ENCODE results near the gene SKIC8.
"Not testable (repeated sequence)": the region's sequence is repeated elsewhere in the genome, so short reads cannot be mapped to it uniquely, and the experiment has no call there.

The SKIC8 gene

GRCh38 chr15:78263907-78264303, 35.5 kb downstream of the SKIC8 start:
- Histone ChIP-seq H3K9ac (ENCODE audit: low read length) (no peak overlapping the region), H3K27me3 (ENCODE audit: control insufficient read depth in 1 of 2, insufficient read depth in 2 of 2, low read length in 2 of 2) (no peaks in the 10 kb centered on the region)

GRCh38 chr15:78263351-78263781, 36.0 kb downstream of the SKIC8 start:
- H3K27ac ChIP-seq (ENCODE audit: low read depth, low read length): no peak overlapping the region
- no peaks in the 10 kb centered on the region for H3K27me3 ChIP-seq (ENCODE audit: control insufficient read depth in 1 of 2, insufficient read depth in 2 of 2, low read length in 2 of 2)
- H3K4me1 ChIP-seq (ENCODE audit: insufficient read depth, low read length): peaks cover 19% of the 10 kb centered on the region
- H3K9me3 ChIP-seq (ENCODE audit: low read length): no peaks in the 10 kb centered on the region
- H3K9ac ChIP-seq (ENCODE audit: low read length): no peak overlapping the region
- H3K36me3 ChIP-seq (ENCODE audit: insufficient read depth, low read length): no peaks in the 10 kb centered on the region
- no peak overlapping the region for H3K4me3 ChIP-seq (ENCODE audit: low read depth in 1 of 2, low read length in 2 of 2)

More at GRCh38 chr15:78263907-78264303, 35.5 kb downstream of the SKIC8 start:
- H3K36me3 ChIP-seq (ENCODE audit: insufficient read depth, low read length): no peaks in the 10 kb centered on the region
- H3K27ac ChIP-seq (ENCODE audit: low read depth, low read length): peak overlapping the region; percentile 48
- peaks cover 19% of the 10 kb centered on the region for H3K4me1 ChIP-seq (ENCODE audit: insufficient read depth, low read length)
- H3K9me3 ChIP-seq (ENCODE audit: low read length): no peaks in the 10 kb centered on the region
- no peak overlapping the region for H3K4me3 ChIP-seq (ENCODE audit: low read depth in 1 of 2, low read length in 2 of 2)

- Histone ChIP-seq H3K9me3 (ENCODE audit: low read length) (no peaks in the 10 kb centered on the region), H3K4me1 (ENCODE audit: insufficient read depth, low read length) (peaks cover 10% of the 10 kb centered on the region), H3K27me3 (ENCODE audit: control insufficient read depth in 1 of 2, insufficient read depth in 2 of 2, low read length in 2 of 2) (no peaks in the 10 kb centered on the region), H3K27ac (ENCODE audit: low read depth, low read length) (no peak overlapping the region), H3K36me3 (ENCODE audit: insufficient read depth, low read length) (no peaks in the 10 kb centered on the region), H3K4me3 (ENCODE audit: low read depth in 1 of 2, low read length in 2 of 2) (no peak overlapping the region), H3K9ac (ENCODE audit: low read length) (no peak overlapping the region)
Measured at GRCh38 chr15:78261062-78261461, 38.3 kb downstream of the SKIC8 start.

GRCh38 chr15:78260489-78260888, 38.9 kb downstream of the SKIC8 start:
- H3K9ac ChIP-seq (ENCODE audit: low read length): no peak overlapping the region
- H3K27ac ChIP-seq (ENCODE audit: low read depth, low read length): no peak overlapping the region

GRCh38 chr15:78259232-78259631, 40.2 kb downstream of the SKIC8 start:
- Histone ChIP-seq H3K9me3 (ENCODE audit: low read length) (no peaks in the 10 kb centered on the region), H3K9ac (ENCODE audit: low read length) (no peak overlapping the region), H3K27me3 (ENCODE audit: control insufficient read depth in 1 of 2, insufficient read depth in 2 of 2, low read length in 2 of 2) (no peaks in the 10 kb centered on the region)

More at GRCh38 chr15:78260489-78260888, 38.9 kb downstream of the SKIC8 start:
- Histone ChIP-seq H3K4me1 (ENCODE audit: insufficient read depth, low read length) (peaks cover 5% of the 10 kb centered on the region), H3K27me3 (ENCODE audit: control insufficient read depth in 1 of 2, insufficient read depth in 2 of 2, low read length in 2 of 2) (no peaks in the 10 kb centered on the region), H3K4me3 (ENCODE audit: low read depth in 1 of 2, low read length in 2 of 2) (no peak overlapping the region), H3K9me3 (ENCODE audit: low read length) (no peaks in the 10 kb centered on the region), H3K36me3 (ENCODE audit: insufficient read depth, low read length) (no peaks in the 10 kb centered on the region)

GRCh38 chr15:78257681-78258080, 41.7 kb downstream of the SKIC8 start:
- H3K36me3 ChIP-seq (ENCODE audit: insufficient read depth, low read length): no peaks in the 10 kb centered on the region
- H3K9me3 ChIP-seq (ENCODE audit: low read length): no peaks in the 10 kb centered on the region
- H3K4me3 ChIP-seq (ENCODE audit: low read depth in 1 of 2, low read length in 2 of 2): no peak overlapping the region
- no peaks in the 10 kb centered on the region for H3K4me1 ChIP-seq (ENCODE audit: insufficient read depth, low read length)
- H3K27me3 ChIP-seq (ENCODE audit: control insufficient read depth in 1 of 2, insufficient read depth in 2 of 2, low read length in 2 of 2): no peaks in the 10 kb centered on the region
- H3K9ac ChIP-seq (ENCODE audit: low read length): no peak overlapping the region
- H3K27ac ChIP-seq (ENCODE audit: low read depth, low read length): no peak overlapping the region

More at GRCh38 chr15:78259232-78259631, 40.2 kb downstream of the SKIC8 start:
- no peak overlapping the region for H3K27ac ChIP-seq (ENCODE audit: low read depth, low read length)
- H3K4me1 ChIP-seq (ENCODE audit: insufficient read depth, low read length): no peaks in the 10 kb centered on the region
- no peak overlapping the region for H3K4me3 ChIP-seq (ENCODE audit: low read depth in 1 of 2, low read length in 2 of 2)
- H3K36me3 ChIP-seq (ENCODE audit: insufficient read depth, low read length): no peaks in the 10 kb centered on the region

- Histone ChIP-seq H3K4me1 (ENCODE audit: insufficient read depth, low read length) (no peaks in the 10 kb centered on the region), H3K27ac (ENCODE audit: low read depth, low read length) (no peak overlapping the region), H3K9ac (ENCODE audit: low read length) (no peak overlapping the region), H3K27me3 (ENCODE audit: control insufficient read depth in 1 of 2, insufficient read depth in 2 of 2, low read length in 2 of 2) (no peaks in the 10 kb centered on the region), H3K36me3 (ENCODE audit: insufficient read depth, low read length) (no peaks in the 10 kb centered on the region), H3K4me3 (ENCODE audit: low read depth in 1 of 2, low read length in 2 of 2) (no peak overlapping the region), H3K9me3 (ENCODE audit: low read length) (no peaks in the 10 kb centered on the region)
Measured at GRCh38 chr15:78256044-78256437, 43.4 kb downstream of the SKIC8 start.

GRCh38 chr15:78255421-78256043, 43.9 kb downstream of the SKIC8 start:
- H3K4me1 ChIP-seq (ENCODE audit: insufficient read depth, low read length): no peaks in the 10 kb centered on the region
- no peak overlapping the region for H3K4me3 ChIP-seq (ENCODE audit: low read depth in 1 of 2, low read length in 2 of 2)
- H3K27ac ChIP-seq (ENCODE audit: low read depth, low read length): no peak overlapping the region
- no peaks in the 10 kb centered on the region for H3K36me3 ChIP-seq (ENCODE audit: insufficient read depth, low read length)
- no peaks in the 10 kb centered on the region for H3K27me3 ChIP-seq (ENCODE audit: control insufficient read depth in 1 of 2, insufficient read depth in 2 of 2, low read length in 2 of 2)
- H3K9ac ChIP-seq (ENCODE audit: low read length): no peak overlapping the region
- no peaks in the 10 kb centered on the region for H3K9me3 ChIP-seq (ENCODE audit: low read length)

- H3K27me3 ChIP-seq (ENCODE audit: control insufficient read depth in 1 of 2, insufficient read depth in 2 of 2, low read length in 2 of 2): no peaks in the 10 kb centered on the region
- H3K36me3 ChIP-seq (ENCODE audit: insufficient read depth, low read length): no peaks in the 10 kb centered on the region
- H3K4me1 ChIP-seq (ENCODE audit: insufficient read depth, low read length): no peaks in the 10 kb centered on the region
Measured at GRCh38 chr15:78251136-78251535, 48.3 kb downstream of the SKIC8 start.

GRCh38 chr15:78249131-78249530, 50.3 kb downstream of the SKIC8 start:
- Histone ChIP-seq H3K9me3 (ENCODE audit: low read length) (no peaks in the 10 kb centered on the region), H3K9ac (ENCODE audit: low read length) (no peak overlapping the region), H3K4me1 (ENCODE audit: insufficient read depth, low read length) (no peaks in the 10 kb centered on the region), H3K27me3 (ENCODE audit: control insufficient read depth in 1 of 2, insufficient read depth in 2 of 2, low read length in 2 of 2) (no peaks in the 10 kb centered on the region), H3K27ac (ENCODE audit: low read depth, low read length) (no peak overlapping the region), H3K4me3 (ENCODE audit: low read depth in 1 of 2, low read length in 2 of 2) (no peak overlapping the region), H3K36me3 (ENCODE audit: insufficient read depth, low read length) (no peaks in the 10 kb centered on the region)

More at GRCh38 chr15:78251136-78251535, 48.3 kb downstream of the SKIC8 start:
- no peak overlapping the region for H3K9ac ChIP-seq (ENCODE audit: low read length)
- no peaks in the 10 kb centered on the region for H3K9me3 ChIP-seq (ENCODE audit: low read length)
- no peak overlapping the region for H3K4me3 ChIP-seq (ENCODE audit: low read depth in 1 of 2, low read length in 2 of 2)
- H3K27ac ChIP-seq (ENCODE audit: low read depth, low read length): no peak overlapping the region

- Histone ChIP-seq H3K4me1 (ENCODE audit: insufficient read depth, low read length) (peaks cover 8% of the 10 kb centered on the region), H3K36me3 (ENCODE audit: insufficient read depth, low read length) (no peaks in the 10 kb centered on the region), H3K9ac (ENCODE audit: low read length) (no peak overlapping the region), H3K27me3 (ENCODE audit: control insufficient read depth in 1 of 2, insufficient read depth in 2 of 2, low read length in 2 of 2) (no peaks in the 10 kb centered on the region), H3K9me3 (ENCODE audit: low read length) (no peaks in the 10 kb centered on the region), H3K27ac (ENCODE audit: low read depth, low read length) (no peak overlapping the region), H3K4me3 (ENCODE audit: low read depth in 1 of 2, low read length in 2 of 2) (no peak overlapping the region)
Measured at GRCh38 chr15:78247911-78248310, 51.5 kb downstream of the SKIC8 start.

- not testable (repeated sequence) for H3K27me3 ChIP-seq (ENCODE audit: control insufficient read depth in 1 of 2, insufficient read depth in 2 of 2, low read length in 2 of 2); H3K9me3 ChIP-seq (ENCODE audit: low read length); H3K36me3 ChIP-seq (ENCODE audit: insufficient read depth, low read length); H3K27ac ChIP-seq (ENCODE audit: low read depth, low read length); H3K4me1 ChIP-seq (ENCODE audit: insufficient read depth, low read length); H3K4me3 ChIP-seq (ENCODE audit: low read depth in 1 of 2, low read length in 2 of 2); H3K9ac ChIP-seq (ENCODE audit: low read length)
Measured at GRCh38 chr15:78245976-78246620, 53.3 kb downstream of the SKIC8 start.
